ENCODE measurements around the gene HP1BP3.

DNA sequence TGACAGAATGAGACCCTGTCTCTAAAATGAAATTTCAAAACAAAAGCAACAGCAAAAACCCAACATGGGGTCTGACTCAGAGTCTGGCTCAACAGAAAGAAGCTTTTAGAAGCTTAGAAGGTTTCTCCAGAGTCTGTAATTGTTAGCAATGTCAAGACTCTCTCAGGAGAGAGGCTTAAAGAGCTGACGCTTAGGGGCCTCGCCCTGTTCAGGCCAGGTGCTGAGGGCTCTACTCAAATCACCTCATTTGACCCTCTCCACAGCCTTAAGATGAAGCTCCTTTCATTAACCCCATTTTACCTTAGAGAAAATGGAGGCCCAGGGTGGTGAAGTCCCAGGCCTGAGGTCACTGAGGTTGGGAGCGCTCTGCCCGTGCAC lies 64.0 kb downstream of the HP1BP3 start:
- TF ChIP-seq, protein P1, sequence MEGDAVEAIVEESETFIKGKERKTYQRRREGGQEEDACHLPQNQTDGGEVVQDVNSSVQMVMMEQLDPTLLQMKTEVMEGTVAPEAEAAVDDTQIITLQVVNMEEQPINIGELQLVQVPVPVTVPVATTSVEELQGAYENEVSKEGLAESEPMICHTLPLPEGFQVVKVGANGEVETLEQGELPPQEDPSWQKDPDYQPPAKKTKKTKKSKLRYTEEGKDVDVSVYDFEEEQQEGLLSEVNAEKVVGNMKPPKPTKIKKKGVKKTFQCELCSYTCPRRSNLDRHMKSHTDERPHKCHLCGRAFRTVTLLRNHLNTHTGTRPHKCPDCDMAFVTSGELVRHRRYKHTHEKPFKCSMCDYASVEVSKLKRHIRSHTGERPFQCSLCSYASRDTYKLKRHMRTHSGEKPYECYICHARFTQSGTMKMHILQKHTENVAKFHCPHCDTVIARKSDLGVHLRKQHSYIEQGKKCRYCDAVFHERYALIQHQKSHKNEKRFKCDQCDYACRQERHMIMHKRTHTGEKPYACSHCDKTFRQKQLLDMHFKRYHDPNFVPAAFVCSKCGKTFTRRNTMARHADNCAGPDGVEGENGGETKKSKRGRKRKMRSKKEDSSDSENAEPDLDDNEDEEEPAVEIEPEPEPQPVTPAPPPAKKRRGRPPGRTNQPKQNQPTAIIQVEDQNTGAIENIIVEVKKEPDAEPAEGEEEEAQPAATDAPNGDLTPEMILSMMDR (IDR thresholded peaks at IDR 0.05; ENCODE audit: low read length): no peak
- no peak for TF ChIP-seq EZH2 (IDR thresholded peaks at IDR 0.05; ENCODE audit: borderline replicate concordance, low read length)

All from OCI-LY1 (cell line).